ENCODE measurements around the gene MATN3.

- TF ChIP-seq CTCF (IDR thresholded peaks at IDR 0.05), result no peak
- no peak for TF ChIP-seq POLR2A (IDR thresholded peaks at IDR 0.05)
- TF ChIP-seq POLR2AphosphoS5 (IDR thresholded peaks at IDR 0.05), result no peak
These were observed 1.0 kb downstream of the MATN3 start for GRCh38 chr2:20011276-20012031.
